Stimulated activated CD4-positive, alpha-beta T cell treated with anti-CD3 and anti-CD28 coated beads, TNF-alpha, amount 100 ng/mL, for 4 hours (primary cell): Measurements from ENCODE around the gene ENDOD1.
"Not testable (repeated sequence)": the region's sequence is repeated elsewhere in the genome, so short reads cannot be mapped to it uniquely, and the experiment has no call there.

ENCODE experiments used
- DNase-seq, 3 experiments: peaks; one replicate each; pipeline ENCODE4 v3.0.0-alpha.2; 2020; ENCODE audit warnings: low read depth in 3 of 3

Gene ENDOD1

GRCh38 chr11:95089620-95090542 lies at the start of gene ENDOD1:
ENDOD1 (plus strand) TSS chr11:95089846; CDS start chr11:95089928, 82 bp downstream.
- DNase-seq, result peak; percentile 67 to 75 (median 75)

GRCh38 chr11:95042239-95042638 lies 47.4 kb upstream of the ENDOD1 start:
- no peak for DNase-seq

- no peak for DNase-seq
Observed at GRCh38 chr11:95042906-95043305, 46.7 kb upstream of the ENDOD1 start.

GRCh38 chr11:95044010-95044409 lies 45.6 kb upstream of the ENDOD1 start:
- no peak for DNase-seq

GRCh38 chr11:95045812-95046211 lies 43.8 kb upstream of the ENDOD1 start:
- no peak for DNase-seq

- DNase-seq, result not testable (repeated sequence)
Observed at GRCh38 chr11:95049122-95049521, 40.5 kb upstream of the ENDOD1 start, which contains the start of gene KDM4F. KDM4F (plus strand) TSS chr11:95049422.

GRCh38 chr11:95050595-95051202 lies 38.9 kb upstream of the ENDOD1 start:
- no peak for DNase-seq

- DNase-seq, result no peak
Observed at GRCh38 chr11:95054356-95054755, 35.3 kb upstream of the ENDOD1 start.

- DNase-seq, result no peak
Observed at GRCh38 chr11:95055283-95055897, 34.3 kb upstream of the ENDOD1 start.

GRCh38 chr11:95057959-95058358 lies 31.7 kb upstream of the ENDOD1 start:
- DNase-seq, result no peak

GRCh38 chr11:95058621-95059020 lies 31.0 kb upstream of the ENDOD1 start:
- DNase-seq, result no peak

GRCh38 chr11:95059046-95059445 lies 30.6 kb upstream of the ENDOD1 start:
- no peak for DNase-seq

GRCh38 chr11:95065336-95065735 lies 24.3 kb upstream of the ENDOD1 start:
- DNase-seq, result no peak

GRCh38 chr11:95066716-95067038 lies 23.0 kb upstream of the ENDOD1 start, which contains the start of gene SRSF8:
SRSF8 (plus strand) TSS chr11:95066919; CDS start chr11:95067227, 308 bp downstream.
- DNase-seq, result no peak

GRCh38 chr11:95067039-95067840 lies 22.4 kb upstream of the ENDOD1 start:
- DNase-seq, result peak; percentile 40 to 67 (median 56)

- no peak for DNase-seq
Observed at GRCh38 chr11:95067841-95068219, 21.8 kb upstream of the ENDOD1 start.

GRCh38 chr11:95068549-95068948 lies 21.1 kb upstream of the ENDOD1 start:
- DNase-seq, result peak in 2 of 3 experiments; percentile 15 to 39

- no peak for DNase-seq
Observed at GRCh38 chr11:95070471-95070870, 19.2 kb upstream of the ENDOD1 start.

GRCh38 chr11:95072948-95073347 lies 16.7 kb upstream of the ENDOD1 start:
- no peak for DNase-seq

GRCh38 chr11:95074792-95075563 lies 14.7 kb upstream of the ENDOD1 start:
- no peak for DNase-seq

GRCh38 chr11:95076416-95076815 lies 13.2 kb upstream of the ENDOD1 start:
- no peak for DNase-seq
